Measurements from ENCODE around the gene LIAS.
A peak's percentile ranks its signal among the peaks of the same experiment; 100 is the strongest.
"Not testable (repeated sequence)": the region's sequence is repeated elsewhere in the genome, so short reads cannot be mapped to it uniquely, and the experiment has no call there.

Gene LIAS

DNA sequence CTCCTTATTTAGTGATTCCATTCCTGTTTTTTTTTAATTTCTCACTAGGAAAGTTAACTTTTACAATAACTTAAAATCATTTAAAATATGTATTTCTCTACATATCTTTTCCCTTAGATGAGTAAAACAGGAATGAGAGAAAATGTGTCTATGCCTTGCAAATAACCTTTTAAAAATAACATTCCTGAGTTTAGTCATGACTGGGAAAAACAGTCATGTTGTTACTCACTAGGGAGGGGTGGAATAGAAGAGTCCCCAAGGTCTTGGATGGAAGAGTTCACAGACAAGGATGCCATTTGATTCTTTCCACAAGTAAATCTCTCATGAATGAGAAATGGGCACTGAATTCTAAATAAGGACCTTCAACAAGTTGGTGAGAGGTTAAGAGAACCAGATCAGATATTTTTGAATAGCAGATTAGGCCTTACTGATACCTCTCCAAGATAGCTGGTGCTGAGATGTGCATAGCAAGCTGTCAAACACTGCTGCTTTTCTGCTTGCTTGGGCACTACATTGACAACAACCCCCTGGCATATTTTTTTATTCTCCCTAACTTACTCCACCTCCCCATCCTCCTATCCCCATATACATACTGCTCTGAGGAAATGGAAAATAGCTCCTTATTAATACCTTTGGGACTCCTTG is 43.3 kb downstream of the LIAS start:
- DNase-seq = no peak

DNA sequence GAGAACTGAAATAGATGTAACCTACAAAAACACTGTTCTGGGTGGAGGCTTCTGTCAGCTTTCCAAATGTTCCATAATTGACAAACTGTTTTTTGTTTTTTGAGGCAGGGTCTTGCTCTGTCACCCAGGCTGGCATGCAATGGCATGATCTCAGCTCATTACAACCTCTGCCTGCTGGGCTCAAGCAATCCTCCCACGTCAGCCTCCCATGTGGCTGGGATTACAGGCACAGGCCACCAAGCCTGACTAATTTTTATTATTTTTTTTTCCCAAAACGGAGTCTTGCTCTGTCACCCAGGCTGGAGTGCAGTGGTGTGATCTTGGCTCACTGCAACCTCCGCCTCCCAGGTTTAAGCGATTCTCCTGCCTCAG is 43.8 kb downstream of the LIAS start:
- DNase-seq = not testable (repeated sequence)

DNA sequence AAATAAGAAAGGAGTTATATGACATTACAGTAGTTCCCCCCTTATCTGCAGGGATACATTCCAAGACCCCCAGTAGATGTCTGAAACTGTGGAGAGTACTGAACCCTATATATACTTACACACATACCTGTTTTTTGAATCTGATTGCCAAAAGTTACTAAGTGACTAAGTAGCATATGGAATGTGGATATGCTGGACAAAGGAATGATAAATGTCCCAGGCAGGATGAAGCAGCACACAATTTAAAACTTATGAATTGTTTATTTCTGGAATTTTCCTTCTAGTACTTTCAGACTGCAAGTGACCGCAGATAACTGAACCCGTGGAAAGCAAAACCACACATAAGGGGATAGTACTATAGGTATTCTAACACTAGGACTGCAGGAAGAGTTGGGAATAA is 45.7 kb downstream of the LIAS start:
- DNase-seq = no peak

DNA sequence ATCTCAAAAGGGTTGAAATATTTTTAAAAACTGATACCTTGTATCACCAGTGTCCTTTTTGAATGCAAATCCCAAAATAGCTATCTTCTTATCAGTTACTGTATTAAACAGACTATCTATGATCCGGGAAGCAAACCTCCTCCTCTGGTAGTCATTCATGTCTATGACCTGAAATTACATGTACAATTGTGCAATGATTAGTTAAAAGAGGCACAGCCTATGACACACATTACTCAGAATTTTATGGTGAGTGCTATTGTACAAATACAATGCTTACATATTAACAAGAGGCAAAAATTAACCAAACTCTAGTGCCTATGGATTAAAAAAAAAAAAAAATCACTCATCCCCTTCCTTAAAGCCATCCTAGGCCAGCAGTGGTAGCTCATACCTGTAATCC is 46.7 kb downstream of the LIAS start:
- no peak for DNase-seq

DNA sequence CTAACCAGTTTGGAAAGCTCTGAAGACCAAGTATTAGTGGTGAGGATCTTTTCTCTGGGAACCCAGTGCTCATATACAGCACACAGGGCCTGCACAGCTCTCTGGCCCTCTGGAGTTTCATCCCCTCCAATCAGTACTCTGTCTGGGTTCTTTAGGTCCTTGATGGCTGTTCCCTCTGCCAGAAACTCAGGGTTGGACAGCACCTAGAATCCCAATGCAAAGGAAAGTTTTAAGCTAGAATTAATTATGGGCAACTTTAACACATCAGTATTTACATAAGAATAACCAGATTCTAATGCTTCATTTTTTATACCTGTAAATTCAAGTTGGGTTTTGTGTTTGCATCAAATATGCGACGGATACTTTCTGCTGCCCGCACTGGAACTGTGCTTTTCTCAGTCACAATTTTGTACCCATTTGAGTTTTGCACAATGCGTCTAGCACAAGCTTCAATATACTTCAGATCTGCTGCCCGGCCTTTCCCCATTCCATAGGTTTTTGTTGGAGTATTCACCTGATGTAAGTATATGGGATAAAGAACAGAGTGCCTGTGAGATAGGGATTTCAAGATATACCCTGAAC is 51.6 kb downstream of the LIAS start:
- DNase-seq = no peak

DNA sequence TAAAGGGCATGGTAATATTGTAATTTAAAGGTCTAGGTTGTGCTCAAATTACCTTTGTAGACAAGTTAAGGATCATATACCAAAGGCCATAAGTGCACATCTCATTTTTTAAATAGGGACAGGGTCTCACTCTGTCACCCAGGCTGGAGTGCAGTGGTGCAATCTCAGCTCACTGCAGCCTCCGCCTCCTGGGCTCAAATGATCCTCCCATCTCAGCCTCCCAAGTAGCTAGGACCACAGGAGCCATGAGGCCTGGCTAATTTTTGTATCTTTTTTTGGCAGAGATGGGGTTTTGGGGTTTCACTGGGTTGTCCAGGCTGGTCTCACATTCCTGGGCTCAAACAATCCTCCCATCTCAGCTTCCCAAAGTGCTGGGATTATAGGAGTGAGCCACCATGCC is 55.4 kb downstream of the LIAS start:
- DNase-seq = not testable (repeated sequence)

DNA sequence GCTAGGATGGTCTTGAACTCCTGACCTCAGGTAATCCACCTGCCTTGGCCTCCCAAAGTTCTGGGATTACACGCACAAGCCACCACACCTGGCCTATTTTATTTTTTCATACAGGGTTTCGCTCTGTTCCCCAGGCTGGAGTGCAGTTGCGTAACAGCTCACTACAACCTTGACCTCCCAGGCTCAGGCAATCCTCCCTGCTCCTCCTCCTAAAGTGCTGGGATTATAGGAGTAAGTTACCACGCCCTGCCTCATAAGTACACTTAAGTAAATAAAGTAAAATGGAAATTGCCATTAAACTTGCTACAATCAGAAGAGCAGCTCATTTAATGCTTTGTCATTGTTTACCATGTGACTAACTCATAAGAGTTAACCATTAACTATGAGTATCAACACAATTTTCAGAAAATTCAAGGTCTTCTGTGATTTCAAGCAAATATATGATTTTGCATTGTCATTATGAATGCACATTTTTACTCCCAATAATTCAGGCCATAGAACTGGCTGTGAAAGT is 56.1 kb downstream of the LIAS start:
- no peak for DNase-seq

DNA sequence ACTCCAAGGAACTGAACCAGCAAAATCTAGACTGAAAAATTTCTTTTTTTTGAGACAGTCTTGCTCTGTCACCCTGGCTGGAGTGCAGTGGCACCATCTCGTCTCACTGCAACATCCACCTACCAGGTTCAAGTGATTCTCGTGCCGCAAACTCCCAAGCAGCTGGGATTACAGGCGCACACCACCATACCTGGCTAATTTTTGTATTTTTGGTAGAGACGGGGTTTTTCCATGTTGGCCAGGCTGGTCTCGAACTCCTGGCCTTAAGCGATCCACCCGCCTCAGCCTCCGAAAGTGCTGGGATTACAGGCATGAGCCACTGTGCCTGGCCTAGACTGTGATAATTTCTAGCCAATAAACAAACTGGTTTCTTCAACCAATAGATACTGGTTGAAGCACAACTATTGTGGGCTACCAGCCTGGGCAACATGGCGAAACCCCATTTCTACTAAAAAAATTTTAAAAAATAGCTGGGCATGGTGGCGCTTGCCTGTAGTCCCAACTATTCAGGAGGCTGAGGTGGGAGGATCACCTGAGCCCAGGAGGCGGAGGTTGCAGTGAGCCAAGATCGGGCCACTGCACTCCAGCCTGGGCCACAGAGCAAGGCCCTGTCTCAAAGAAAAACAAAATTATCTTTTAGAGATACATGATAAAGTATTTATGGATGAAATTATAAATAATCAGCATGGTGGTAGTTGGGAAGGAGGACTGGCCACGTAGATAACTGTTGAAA is 57.0 kb downstream of the LIAS start:
- DNase-seq = not testable (repeated sequence)

DNA sequence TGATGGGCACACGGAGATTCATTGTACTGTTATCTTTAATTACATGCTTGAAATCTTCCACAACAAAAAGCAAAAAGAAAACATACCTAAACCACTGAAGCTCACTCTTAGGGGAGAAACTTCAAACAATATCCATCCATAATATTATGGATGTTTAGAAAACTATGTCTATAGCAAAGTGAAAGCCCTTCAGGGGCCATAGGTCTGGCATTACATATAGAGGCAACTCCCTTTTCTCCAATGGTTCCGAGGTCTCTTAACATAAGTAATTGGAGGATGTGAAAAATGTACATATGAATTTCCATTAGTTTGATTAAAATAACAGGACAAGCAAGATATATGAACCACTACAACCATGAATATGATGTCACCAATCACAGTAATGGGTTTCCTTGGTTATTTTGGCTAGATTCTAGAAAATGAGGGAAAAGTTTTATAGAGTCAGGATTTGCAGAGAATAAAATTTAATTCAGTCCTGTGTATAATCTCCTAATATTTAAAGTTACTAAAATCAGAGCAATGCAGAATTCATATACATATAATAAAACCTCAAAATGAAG is 57.6 kb downstream of the LIAS start:
- no peak for DNase-seq

DNA sequence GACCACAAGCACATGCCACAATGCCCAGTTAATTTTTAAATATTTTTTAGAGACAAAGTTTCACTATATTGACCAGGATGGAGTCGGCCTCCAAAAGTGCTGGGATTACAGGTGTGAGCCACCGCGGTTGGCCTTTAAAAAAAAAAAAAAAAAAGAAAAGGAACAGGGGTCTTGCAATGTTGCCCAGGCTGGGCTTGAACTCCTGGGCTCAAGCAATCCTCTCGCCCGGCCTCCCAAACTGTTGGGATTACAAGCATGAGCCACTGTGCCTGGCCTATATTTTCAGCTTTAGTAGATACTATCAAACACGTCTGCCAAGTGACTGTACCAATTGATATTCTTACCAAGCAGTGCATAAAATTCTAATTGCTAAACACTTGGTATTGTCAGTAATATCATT is 59.6 kb downstream of the LIAS start:
- DNase-seq = no peak

DNA sequence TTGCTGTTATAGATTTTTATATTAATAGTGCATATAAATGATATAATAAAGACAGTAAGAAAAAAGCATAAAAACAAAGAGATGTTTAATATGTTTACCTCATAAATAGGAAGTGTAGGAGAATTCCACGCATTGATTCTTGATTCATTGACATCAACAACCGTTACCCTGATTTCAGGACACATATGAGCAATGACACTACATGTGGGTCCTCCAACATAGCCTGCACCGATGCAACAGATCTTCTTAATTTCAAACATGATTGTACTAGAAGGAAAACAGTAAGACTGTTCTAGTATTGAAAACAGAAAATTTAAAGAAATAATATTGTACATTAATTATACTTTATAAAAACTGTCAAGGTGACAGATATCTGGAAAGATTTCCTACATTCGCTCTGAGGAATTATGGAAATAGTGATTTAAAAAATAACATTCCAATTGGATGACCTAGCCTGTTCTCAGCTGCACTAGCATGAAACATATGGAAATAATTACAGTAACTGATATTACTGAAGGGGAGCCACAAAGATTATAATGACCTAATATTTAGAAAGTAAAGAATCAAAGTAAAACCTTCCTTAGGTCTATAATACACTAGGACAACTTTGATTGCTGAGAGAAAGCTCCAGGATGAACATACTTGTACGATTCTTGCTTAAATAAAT is 62.5 kb downstream of the LIAS start:
- DNase-seq = no peak

DNA sequence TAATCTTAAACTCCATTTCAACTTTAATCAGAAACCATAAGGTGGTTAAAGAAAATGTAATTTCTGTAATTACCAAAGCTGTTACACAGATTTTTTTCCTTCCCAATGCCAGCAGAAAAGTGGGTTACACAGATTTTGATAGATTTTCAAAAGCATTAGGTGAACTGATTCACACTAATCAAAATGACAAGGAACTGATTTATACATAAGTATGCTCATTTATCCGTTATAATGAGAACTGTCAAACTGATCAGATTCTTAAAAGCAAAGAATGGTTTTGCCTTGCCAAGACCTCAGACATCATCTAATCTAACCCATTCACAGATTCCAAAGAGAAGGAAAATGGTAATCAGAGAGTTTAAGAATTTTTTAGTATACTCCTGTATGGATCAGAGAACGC is 63.2 kb downstream of the LIAS start:
- DNase-seq = no peak

DNA sequence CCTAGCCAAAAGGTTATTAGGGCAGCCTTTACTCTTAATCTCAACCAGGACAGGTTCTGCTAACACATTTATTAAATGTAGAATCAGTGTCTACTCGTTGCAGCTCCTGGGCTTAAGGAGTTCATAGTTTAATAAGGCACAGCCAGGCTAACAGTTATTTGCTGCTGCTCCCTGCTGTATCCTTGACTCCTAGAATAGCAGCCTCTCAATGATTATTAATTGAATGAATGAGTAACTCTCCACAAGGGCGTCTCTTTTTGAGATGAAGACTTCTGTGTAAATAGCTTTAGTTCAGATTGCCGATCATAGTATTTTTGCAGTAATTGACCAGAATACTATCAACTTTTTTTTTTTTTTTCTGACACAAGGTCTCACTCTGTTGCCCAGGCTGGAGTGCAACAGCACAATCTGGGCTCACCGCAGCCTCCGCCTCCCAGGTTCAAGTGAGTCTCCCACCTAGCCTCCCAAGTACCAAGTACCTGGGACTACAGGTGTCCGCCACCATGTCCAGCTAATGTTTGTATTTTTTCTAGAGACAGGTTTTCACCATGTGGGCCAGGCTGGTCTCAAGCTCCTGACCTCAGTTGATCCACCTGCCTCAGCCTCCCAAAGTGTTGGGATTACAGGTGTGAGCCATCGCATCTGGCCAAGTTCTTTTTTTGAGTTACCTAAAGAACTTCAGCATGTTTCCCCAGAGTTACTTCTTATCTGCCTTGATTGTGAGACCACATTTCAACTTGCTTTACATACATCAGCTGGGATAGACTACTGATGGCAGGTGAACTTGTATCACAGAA is 65.5 kb downstream of the LIAS start:
- no peak for DNase-seq

DNA sequence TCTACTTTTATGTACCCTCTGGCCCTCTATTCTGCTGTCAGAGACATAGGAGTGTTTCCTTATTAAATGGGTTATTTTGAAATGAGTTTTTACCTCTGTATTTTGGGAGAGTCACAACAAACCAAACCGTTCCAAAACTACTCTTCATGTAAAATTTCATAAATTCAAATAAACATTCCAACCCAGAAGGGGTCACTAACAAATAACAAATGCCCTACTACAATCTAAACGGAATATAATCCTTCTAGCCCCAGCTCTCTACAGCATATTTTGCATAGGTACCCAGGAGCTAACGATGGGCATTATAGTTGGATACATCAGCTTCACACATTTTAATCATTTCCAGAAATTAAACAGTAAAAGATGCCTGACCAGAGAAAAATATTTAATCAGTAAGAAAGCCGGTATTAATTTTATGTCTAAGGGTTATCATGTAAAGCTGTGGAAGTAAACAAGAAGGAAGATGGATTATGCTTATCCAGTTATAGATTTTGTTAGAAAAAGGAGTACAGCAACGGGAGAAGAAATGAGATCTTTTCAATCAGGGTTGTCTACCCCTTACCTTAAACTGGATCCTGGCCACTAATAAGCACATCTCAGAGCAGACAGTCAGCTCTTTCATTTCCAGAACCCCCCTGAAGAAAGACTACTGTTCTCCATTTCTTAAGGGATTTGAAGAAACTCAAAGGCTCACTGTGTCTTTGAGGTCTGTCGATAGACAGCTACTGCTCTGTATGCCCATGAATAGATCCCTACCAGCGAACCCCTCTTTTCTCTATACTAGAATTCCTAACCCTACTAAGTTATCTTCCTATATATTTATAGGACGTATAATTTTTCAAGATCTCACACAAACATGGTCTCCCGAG is 67.2 kb downstream of the LIAS start:
- no peak for DNase-seq

DNA sequence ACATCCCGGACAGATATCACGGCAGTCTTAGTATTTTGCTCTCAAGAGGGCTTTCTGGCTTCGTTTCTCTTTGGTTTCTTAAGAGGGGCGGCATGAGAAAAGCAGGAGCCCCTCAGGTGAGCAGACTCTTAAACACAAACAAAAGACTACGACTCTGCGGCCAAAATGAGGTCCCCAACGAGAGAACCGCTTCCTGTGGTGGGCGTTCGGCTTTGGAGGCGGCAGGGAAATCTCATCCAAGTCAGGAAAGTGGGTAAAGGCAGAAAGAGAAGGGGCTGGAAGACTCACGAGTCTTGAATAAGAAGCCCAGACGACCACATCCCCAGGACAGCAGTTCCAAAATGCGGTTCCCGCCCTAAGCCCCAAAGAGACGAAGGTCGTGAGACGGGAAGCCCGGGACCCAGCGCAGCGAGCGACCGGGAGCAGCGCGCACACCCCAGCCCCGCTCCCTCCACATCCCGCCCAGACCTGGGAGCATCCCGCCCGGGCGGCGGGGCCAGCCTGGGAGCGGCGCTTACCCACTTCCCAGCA is 68.0 kb downstream of the LIAS start:
- no peak for DNase-seq

DNA sequence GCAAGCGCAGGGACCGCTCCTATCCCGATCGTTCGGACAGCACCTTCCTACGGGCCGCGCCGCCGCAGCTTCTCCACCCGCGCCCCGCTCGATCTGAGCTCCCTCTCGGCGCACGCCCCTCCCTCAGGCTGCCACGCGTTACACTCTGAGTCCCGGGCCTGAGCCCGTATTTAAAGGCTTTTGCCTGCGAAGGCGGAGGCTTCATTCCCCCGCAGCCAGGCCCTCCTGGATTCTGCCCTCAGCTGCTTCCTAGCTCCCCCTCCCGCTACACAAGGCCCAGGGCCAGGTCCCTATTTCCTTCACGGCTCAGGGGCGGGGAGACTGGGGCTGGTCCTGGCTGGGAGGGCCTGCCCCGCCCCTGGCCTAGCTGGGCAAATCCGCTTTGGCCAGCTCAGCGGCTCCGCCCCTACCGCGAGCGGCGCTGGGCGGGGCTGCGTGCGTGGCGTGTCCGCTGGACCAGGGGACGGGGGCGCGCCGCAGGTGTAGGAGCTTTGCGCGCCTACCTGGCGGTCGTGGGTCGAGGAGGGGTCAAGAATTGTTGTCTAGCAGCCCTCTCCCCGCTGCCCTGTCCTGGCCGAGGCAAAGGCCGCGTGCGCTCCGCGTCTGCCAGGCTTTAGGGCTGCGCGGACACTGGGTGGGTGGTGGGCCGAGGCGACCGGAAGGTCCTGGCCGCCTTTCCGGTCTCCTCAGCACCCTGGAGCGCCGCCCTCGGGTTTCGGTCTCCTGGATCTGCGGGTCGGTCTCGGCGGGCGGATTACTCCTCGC is 68.6 kb downstream of the LIAS start, which contains the start of gene UGDH:
TSS of gene UGDH (minus strand) at position 144 of the 765 bp plus-strand sequence. CDS start 5,927 bp downstream, outside the sequence.
- DNase-seq = peak; percentile 97

DNA sequence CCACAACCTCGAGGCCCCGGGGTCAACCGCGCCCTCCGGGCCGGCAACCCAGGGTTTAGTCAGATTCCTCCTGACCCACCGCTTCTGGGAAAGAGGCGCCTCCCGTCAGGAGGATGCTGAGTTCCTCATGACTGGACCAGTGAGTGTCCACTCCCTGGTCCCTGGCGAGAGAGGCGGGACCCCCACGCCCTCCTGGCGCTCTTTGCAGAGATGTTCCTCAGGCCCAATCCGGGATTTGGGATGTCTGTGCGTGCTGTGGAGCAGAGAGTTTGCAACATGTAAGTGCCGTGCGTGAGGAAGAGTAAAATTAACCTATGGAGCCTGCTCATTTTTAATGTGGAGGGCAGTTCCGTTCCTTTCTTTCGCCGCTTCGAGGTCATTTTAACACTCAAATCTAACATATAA is 69.2 kb downstream of the LIAS start:
- peak; percentile 93 for DNase-seq
